ENCODE measurements around the gene CREB3L2.
"Not testable (repeated sequence)": the region's sequence is repeated elsewhere in the genome, so short reads cannot be mapped to it uniquely, and the experiment has no call there.

CREB3L2 gene

DNA sequence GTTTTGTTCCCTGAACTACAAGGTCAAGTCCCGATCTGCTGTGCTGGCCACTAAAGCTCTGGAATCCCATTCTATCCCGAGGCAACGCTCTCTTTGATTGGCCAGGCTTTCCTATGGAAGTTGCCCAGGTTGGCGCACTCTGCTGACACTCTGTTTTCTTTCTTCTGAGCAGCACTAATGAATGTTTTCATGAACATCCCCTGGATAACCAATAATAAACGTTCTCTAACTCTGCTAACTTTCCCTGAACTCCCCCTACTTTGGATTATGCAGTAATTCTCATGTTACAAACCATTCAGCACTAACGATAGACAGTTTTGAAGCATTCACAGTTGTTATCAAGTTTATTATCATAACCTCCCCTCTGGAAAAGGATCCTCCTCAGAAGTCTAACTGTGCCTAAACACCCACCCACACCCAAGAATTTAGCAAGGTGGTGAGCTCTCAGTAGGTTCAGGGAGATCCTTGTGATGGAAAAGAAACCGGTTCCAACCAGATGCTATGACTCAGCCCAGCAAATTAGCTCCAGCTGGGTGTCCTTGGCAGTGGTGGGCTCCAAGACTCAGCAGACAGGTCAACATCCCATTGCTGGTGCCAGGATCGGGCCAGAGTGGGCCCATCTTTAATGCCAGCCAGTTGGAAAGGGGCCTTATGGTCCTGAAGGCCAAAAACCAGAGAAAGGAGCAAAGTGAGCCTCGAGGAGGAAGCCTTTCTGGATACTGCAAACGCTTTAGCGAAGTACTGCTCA is 68.4 kb downstream of the CREB3L2 start:
- DNase-seq (ENCODE audit: low read depth), result no peak

DNA sequence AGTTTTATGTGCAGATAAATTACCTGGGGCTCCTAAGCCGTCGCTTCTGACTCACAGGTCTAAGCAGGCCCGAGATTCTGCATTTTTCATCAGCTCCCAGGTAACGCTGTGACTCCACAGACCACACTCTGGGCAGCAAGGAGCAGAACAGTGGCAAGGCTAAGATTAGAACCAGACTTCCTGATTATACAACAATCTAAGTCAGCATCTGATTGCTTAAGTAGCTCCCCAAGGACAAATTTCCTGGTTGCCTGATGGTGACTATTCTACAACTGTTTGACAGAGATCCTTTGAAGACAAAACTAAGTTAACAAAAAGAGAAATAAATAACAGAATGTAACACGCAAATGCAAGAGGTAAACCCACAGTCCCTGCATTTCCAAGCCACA is 69.0 kb downstream of the CREB3L2 start:
- peak; percentile 89 for DNase-seq (ENCODE audit: low read depth)

DNA sequence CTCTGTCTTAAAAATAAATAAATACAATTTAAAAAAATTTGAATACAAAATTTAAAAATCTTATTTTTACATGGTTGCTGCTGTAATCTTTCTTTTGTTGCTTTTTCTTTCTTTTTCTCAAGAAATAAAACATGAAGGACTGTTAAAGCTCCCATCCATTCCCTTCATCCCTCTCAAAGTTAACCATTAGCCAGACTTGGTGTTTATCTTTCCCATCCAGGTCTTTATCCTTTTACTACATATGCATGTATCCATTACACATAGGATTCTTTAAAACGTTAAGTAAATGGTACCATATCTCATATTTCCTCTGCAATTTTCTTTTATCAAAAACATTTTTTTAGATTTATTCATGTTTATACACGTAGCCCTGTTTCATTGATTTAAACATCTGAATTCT is 70.1 kb downstream of the CREB3L2 start:
- no peak for DNase-seq (ENCODE audit: low read depth)

DNA sequence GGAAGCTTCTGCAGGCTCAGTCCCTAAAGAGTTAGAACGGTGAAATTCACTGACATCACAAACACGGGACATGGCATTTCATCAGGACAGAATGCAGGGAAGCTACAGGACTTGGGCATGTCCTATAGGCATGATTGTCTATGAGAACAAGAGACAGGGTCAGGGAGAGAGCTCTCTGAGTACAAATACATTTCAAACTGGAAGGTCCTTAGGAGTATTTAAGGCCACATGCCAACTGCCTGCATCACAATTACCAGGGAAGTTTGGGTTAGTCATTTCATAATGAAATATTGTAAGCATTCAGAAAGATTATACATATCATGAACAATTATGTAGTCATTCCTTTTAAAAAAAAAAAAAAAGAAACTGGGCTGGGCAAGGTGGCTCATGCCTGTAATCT is 71.3 kb downstream of the CREB3L2 start:
- peak; percentile 84 for DNase-seq (ENCODE audit: low read depth)

DNA sequence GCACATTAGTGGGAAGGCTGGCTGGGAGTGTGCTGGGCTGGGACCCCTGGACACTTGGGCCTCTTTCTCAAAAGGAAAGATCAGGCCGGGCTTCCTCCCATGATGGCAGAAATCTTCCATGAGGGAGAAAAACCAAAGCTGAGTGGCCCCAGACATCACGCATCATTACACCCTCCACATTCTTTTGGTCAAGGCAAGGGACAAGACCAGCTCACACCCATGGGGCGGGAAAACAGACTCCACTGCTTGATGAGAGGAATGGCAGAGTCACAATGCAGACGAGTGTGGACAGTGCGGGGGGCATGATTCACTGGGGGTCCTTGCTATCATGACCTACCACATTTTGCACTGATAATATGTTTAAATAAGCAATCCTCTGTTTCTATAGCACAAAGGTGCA is 73.3 kb downstream of the CREB3L2 start:
- no peak for DNase-seq (ENCODE audit: low read depth)

DNA sequence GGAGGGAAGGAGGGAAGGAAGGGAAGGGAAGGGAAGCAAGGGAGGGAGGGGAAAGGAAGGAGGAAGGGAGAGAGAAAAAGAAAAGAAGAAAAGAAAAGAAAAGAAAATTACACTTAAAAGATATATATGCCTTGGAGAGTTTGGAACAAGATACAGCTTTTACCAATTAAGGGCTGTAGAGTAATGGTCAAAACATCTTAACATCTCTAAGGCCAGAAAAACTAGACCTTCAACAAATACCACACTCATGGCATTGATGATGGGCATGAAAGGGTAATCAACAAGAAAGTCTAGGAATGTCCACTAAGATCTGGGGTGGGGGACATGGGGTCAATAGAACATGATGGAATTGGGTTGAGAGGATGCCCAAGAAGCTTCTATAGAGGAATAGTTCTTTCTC is 74.5 kb downstream of the CREB3L2 start:
- no peak for DNase-seq (ENCODE audit: low read depth)

DNA sequence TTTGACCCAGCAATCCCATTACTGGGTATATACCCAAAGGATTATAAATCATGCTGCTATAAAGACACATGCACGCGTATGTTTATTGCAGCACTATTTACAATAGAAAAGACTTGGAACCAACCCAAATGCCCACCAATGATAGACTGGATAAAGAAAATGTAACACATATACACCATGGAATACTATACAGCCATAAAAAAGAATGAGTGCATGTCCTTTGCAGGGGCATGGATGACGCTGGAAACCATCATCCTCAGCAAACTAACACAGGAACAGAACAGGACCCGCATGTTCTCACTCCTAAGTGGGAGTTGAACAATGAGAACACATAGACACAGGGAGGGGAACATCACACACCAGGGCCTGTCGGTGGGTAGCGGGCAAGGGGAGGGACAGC is 75.7 kb downstream of the CREB3L2 start:
- not testable (repeated sequence) for DNase-seq (ENCODE audit: low read depth)

DNA sequence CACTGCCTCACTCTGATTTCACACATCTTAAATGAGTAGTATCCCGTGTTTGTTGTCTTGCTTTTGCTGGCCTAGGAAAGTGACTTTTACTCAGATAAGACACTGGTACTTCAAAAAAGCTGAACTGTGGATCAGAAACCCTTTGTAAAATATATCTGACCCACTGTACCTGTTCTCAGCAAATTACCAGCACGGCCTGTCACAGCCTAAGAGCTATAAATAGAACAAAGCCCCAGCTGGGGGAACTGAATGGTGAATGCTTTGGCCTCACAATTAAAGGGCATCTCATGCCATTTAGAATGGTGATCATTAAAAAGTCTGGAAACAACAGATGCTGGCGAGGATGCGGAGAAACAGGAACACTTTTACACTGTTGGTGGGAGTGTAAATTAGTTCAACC is 76.1 kb downstream of the CREB3L2 start:
- DNase-seq (ENCODE audit: low read depth), result no peak

DNA sequence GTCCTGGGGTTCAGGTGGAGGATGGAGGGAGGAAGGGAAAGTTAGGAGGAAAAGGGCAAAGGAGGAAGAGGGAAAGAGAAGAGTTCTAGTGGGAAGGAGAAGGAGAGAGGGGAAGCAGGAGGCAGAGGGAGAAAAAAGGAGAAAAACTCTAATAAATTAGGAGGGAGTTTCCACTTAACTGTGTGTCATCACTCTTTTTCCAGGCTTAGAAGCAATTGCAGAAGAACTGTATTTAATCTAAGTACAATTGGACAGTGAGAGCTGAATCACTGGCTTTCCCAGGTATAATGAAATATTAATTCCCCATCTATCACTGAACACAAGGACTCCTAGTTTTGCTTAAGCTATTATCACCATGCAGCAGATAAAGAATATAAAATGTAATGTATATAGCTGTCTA is 76.8 kb downstream of the CREB3L2 start:
- no peak for DNase-seq (ENCODE audit: low read depth)

DNA sequence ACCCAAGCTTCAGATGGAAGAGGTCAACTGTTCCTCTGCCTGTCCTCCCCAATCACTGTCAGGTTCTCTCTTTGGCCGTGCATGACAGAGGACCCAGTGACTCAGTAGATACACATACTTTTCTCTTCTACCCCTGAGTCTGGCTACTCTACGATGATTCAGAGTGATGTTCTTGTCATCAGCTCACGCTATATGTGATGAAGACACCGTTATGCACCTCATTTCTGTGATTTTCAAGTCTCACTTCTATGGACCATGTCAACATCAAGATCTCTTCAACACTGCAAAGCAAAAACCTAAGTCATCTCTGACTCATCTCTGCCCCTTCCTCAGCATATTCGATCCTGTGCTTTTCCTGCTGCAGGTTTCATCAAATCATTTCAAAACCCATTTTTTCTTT is 78.5 kb downstream of the CREB3L2 start:
- peak; percentile 51 for DNase-seq (ENCODE audit: low read depth)

DNA sequence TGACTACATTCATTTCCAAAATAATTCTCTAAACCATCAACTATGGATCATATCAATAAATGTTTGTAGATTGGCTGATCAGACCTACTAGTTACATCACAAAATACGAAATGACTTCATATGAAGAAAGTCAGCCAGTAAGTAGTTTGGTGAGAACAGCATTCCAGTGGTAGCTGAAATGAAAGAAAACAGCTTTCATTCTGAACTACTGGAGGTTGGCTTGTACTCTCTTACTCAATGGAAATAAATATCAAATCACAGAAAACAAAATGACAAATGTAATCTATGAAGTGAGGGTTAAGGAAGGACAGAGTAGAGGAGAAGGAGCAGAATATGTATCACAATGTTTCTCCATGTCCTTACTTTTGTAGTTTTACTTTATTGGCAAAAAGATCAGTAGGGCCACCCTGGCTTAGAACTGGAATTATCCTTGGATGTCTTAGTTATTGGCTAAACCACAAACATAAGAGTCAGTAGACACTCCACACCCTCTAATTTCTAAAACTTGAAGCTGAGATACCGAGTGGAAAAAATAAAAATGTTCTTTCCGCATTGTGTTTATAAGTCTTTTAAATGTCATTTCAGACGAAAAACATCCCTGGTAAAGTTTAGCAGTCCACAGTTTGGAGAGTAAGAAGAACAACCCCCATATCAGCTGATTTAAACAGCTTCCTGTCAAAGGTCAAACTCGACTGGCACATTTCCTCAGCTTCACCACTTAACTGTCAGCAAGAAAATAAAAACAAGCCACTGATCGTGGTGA is 81.1 kb downstream of the CREB3L2 start:
- DNase-seq (ENCODE audit: low read depth), result no peak

DNA sequence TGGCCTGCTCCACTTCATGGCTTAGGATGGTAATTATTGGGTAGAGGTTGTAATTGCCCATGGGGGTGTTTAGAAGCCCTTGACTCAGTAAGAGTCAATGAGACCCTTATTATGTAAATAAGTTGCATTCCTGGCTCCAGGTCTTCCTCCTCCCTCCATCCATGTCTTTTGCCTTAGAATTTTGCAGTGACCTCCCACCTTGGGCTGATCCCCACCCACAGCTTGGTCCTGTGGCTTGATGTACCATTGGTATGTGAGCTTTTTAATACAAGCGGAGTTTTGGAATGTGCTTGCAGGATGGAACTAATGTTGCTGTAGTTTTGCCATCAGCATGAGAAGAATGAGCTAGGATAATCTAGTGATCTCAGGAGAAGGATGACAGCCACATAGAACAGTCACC is 81.9 kb downstream of the CREB3L2 start:
- DNase-seq (ENCODE audit: low read depth), result no peak

DNA sequence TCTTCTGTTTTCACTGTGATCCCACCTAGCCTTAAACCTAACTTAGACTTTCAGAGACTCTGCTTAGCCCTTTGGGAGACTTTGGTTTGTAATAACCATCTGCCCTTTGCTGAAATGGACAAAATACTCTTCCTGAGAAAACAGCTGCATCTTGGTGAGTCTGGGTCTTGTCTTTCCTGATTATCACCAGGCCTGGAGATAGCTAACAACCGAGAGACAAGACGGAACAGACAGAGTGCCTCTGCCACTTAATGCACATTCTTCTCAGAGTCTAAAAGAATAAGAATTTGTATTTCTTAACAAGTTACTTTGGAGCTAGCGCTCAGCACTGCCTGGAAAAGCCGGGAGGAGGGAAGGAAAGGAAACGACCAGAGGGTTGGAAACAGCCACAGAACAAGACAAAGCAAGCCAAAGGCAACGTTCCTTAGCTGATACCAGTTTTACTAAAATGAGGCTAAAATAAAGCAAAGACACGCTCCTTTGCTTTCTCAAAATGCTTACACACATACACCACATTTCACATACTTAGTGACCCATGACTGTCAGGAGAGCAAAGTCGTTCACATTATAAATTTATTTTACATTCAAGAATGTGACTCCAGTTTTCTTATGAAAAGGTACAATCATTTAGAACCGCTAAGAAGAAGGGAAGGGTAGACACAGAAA is 84.8 kb downstream of the CREB3L2 start:
- no peak for DNase-seq (ENCODE audit: low read depth)

DNA sequence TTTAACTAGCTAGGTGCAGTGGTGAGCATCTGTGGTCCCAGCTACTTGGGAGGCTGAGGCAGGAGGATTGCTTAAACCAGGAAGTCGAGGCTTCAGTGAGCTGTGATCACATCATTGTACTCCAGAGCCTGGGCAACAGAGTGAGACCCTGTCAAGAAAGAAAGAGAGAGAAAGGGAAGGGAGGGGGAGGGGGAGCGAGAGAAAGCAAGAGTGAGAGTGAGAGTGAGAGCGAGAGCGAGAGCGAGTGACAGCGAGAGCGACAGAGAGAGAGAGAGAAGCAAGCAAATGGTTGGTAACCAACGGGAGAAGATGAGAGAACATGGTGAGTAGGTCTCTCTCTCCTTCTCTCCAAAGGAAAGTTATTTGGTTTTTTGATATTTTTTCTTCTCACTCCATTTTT is 85.3 kb downstream of the CREB3L2 start:
- DNase-seq (ENCODE audit: low read depth), result no peak

DNA sequence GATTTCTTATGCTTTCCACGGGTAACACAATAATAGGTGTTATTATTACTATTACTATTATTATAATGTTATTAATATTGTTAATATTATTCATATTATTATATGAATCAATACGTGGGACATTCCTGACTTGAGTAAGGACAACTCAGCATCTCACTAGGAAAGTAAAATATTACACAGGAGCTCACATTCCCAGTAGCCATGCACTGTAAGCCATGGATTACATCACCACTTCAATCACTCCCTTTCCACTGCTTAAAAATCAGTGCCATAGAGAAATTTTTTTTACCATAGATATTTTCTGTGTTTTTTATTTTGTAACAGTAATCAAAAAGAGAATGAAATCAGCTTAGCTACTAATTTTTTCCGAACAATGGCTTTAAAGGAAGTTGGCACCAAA is 86.6 kb downstream of the CREB3L2 start:
- no peak for DNase-seq (ENCODE audit: low read depth)

DNA sequence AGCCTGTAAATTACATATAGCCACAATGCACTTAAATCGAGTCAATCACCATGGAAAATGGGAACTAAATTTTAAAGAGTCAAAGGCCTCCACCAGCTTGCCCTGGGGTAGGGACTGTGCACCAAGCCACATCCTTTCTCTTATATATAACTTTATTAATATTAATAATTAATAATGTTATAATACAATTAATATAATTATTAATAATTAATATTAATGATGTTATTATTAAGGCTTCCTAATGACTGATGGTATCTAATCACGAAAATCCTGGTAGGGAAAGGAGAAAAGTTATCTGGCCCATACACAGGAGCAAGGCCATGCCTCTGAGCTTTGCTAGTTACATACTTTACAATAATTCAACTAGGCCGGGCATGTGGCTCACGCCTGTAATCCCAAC is 87.9 kb downstream of the CREB3L2 start:
- DNase-seq (ENCODE audit: low read depth), result no peak

DNA sequence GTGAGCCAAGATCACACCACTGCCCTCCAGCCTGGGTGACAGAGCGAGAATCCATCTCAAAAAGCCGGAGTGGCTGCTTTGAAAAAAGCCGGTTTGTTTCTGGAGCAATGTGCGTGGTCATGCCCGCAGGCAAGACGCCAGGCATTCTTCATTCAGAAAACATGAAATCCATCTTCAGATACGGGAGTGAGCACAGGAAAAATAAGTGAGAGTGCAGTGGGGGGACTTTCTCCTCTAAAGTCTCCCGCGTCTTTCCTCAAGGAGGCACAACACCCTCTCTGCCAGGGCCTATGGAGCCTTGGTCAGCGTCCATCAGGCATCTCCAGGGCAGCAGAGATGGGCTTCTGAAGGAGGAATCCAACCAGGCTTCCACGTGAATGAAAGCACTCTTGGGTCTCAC is 92.8 kb downstream of the CREB3L2 start:
- no peak for DNase-seq (ENCODE audit: low read depth)

DNA sequence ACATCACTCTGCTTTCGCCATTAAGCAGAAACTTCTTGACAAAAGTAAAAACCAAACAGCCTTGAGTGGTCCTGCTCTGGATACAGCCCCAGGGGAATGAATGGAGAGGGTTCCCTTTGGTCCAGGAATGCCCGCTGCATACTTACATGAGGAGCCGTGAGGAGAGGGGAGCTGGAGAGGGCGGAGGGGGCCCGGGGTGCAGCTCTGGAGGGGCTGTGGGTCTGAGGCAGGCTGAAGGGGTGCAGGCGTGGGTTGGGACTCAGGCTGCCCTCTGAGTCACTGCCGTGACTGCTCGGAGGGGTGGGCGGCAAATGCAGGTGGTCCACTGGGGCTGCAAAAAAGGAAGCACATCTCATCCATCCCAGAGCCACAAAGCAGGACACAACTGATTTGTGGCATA is 93.8 kb downstream of the CREB3L2 start:
- DNase-seq (ENCODE audit: low read depth), result no peak

DNA sequence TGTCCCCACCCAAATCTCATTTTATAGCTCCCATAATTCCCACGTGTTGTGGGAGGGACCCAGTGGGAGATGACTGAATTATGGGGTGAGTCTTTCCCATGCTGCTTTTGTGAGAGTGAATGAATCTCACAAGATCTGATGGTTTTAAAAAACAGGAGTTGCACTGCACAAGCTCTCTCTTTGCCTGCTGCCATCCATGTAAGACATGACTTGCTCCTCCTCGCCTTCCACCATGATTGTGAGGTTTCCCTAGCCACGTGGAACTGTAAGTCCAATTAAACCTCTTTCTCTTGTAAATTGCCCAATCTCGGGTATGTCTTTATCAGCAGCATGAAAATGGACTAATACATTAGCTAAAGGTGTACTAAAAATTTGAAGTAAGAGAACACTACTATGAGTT is 95.2 kb downstream of the CREB3L2 start:
- not testable (repeated sequence) for DNase-seq (ENCODE audit: low read depth)

DNA sequence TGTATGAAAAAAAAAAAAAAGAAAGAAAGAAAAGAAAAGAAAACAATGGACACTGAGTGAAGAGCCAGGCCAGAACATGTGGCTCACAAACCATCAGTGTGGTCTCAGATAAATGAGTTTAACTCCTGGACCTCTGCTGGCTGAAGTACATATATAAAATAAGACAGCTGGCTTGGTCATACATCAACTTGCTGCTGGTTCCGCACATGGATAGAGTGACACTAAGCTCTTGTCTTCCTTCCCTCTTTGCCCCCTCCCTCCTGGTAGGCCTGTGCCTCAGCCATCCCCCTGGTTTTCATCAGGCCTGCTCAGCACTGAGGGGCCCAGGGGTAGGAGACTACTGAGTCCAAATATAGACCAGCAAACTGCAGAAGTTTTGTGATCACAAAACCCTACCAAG is 97.1 kb downstream of the CREB3L2 start:
- DNase-seq (ENCODE audit: low read depth), result no peak

DNA sequence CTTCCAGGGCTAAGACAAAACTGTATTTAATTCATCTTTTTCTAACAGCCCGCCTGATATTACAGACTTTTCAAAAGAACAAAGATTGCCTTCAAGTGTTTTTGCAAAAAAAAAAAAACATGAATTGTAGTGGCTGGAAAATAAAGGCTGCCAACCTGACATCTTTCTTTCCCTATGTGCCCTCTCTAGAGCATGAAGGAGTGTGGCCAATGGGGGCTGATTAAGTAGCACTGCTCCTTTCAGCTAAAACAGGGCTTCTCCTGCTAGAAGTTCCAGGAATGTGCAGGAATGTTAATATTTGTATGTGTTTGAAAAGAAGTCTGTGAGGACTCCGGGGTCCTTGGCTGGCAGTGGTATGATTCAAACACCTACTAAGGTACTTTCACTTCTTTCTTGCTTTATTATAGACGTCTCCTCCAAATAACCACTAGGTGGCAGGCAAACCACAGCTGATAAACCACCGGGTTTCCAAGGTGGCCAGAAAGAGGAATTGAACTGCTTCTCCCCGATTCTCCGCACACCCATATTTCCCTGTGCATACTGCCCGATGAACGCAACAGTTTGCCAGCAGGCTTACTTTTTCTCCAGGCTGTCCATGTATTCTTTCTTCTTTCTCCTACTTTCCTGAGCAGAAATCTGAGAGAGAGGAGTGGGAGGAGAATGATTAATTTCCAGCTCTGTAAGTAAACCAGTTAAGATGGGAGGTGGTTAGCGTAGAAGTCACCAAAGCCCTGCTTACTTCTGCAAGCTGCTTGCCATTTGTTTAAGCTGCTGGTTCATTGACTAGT is 98.3 kb downstream of the CREB3L2 start:
- DNase-seq (ENCODE audit: low read depth), result peak; percentile 55

DNA sequence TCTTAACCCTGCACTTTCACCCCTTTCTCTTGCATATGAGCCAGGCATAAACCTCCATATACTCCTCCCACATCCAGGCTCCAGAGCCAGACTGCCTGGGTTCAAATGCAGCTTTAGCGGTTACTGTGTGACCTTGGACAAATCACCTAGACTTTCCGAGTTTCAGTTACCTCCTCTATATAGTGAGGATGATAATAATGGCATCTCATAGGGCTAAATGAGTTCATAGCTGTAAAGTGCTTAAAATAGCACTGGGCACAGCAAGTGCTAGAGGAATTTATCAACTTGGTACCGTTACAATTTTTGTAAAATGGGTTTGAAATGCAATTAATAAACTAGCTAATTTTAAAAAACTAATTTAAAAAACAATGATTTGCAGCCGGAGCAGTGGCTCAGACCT is 101.7 kb downstream of the CREB3L2 start:
- DNase-seq (ENCODE audit: low read depth), result no peak

Measured in stromal cell of bone marrow (primary cell).